Smooth muscle cell (in vitro differentiated cells): ENCODE measurements around the gene ZNF785. TPM values are rescaled to one million over a fixed set of nuclear protein-coding genes. Genes with fewer than 3 reads are reported as not detected.

Experiments
- DNase-seq: peaks from one replicate; lab custom pipeline; 2025; ENCODE audit not compliant: unreplicated experiment; lab: John Stamatoyannopoulos, UW
- H2AFZ ChIP-seq: fragments of 200-600 bp; sonication (generic); 2 replicates; pipeline ENCODE4 v1.6.0; 2016; ENCODE audit warnings: antibody characterized with exemption, low read depth, mild to moderate bottlenecking
- H3F3A ChIP-seq: fragments of 200-600 bp; sonication (generic); 2 replicates; pipeline ENCODE4 v1.6.0; 2017; ENCODE audit warnings: antibody characterized with exemption, low read depth
- H3K27ac ChIP-seq: fragments of 200-600 bp; sonication (generic); 2 replicates; pipeline ENCODE4 v1.5.1; 2016; ENCODE audit warnings: low read depth, mild to moderate bottlenecking
- H3K27me3 ChIP-seq: fragments of 200-600 bp; sonication (generic); 2 replicates; pipeline ENCODE4 v1.6.1; 2016; ENCODE audit warnings: low read depth, mild to moderate bottlenecking
- H3K36me3 ChIP-seq: fragments of 200-600 bp; sonication (generic); 2 replicates; pipeline ENCODE4 v1.5.1; 2016; ENCODE audit warnings: low read depth
- H3K4me1 ChIP-seq: fragments of 200-600 bp; sonication (generic); 2 replicates; pipeline ENCODE4 v1.5.1; 2016; ENCODE audit warnings: low read depth
- H3K4me2 ChIP-seq: fragments of 200-600 bp; sonication (generic); 2 replicates; pipeline ENCODE4 v1.6.0; 2016; ENCODE audit warnings: mild to moderate bottlenecking
- H3K4me3 ChIP-seq: fragments of 200-600 bp; sonication (generic); 2 replicates; pipeline ENCODE4 v1.5.1; 2016; ENCODE audit warnings: mild to moderate bottlenecking
- H3K79me2 ChIP-seq: fragments of 200-600 bp; sonication (generic); 2 replicates; pipeline ENCODE4 v1.6.0; 2016; ENCODE audit warnings: low read depth, mild to moderate bottlenecking
- H3K9ac ChIP-seq: fragments of 200-600 bp; sonication (generic); 2 replicates; pipeline ENCODE4 v1.6.0; 2016; ENCODE audit warnings: low read depth
- H3K9me3 ChIP-seq: fragments of 200-600 bp; sonication (generic); replicated peaks from 2 replicates; pipeline ENCODE4 v1.5.1; 2016; ENCODE audit warnings: low read depth
- H4K20me1 ChIP-seq: fragments of 200-600 bp; sonication (generic); 2 replicates; pipeline ENCODE4 v1.6.0; 2016; ENCODE audit warnings: low read depth
- CTCF ChIP-seq: fragments of 200-600 bp; sonication (generic); IDR thresholded peaks from 2 replicates; pipeline ENCODE4 v1.5.1; 2017; ENCODE audit warnings: borderline replicate concordance, mild to moderate bottlenecking, antibody characterized with exemption; ENCODE audit not compliant: insufficient read depth, poor library complexity, severe bottlenecking
- WGBS: methylation state at CpG from one replicate; pipeline ENCODE4 v1.1.7; 2016; ENCODE audit warnings: low lambda C conversion rate; 5-methylcytosine and 5-hydroxymethylcytosine counted together
- polyA plus RNA-seq: library from polyadenylated mRNA; unstranded; fragments of >200 nt; fragmentation: Nextera tagmentation; extraction: Ambion mirVana; gene quantifications from 2 replicates; pipeline ENCODE4 v1.2.1, GENCODE V29; 2016
- total RNA-seq: library from RNA; depleted of rRNA; stranded (reverse); fragments of >200 nt; gene quantifications from 2 replicates; pipeline ENCODE4 v1.2.3, GENCODE V29; 2014

The ZNF785 gene
- total and polyA plus RNA-seq, 2 experiments from 2014 or later, result 6.8 to 12.9 TPM

GRCh38 chr16:30582611-30583340 lies 2.7 kb downstream of the ZNF785 start:
- TF ChIP-seq CTCF, result no peak
- H3K27me3 ChIP-seq, result no peaks in the 10 kb centered on the region
- no peak overlapping the region for H2AFZ ChIP-seq
- H4K20me1 ChIP-seq, result peaks cover 4% of the 10 kb centered on the region
- no peaks in the 10 kb centered on the region for H3K9me3 ChIP-seq
- 98% methylated on average over 48 of the region's 48 CpGs for WGBS
- no peak overlapping the region for H3K27ac ChIP-seq
- H3F3A ChIP-seq, result no peaks in the 10 kb centered on the region
- H3K4me3 ChIP-seq, result no peak overlapping the region
- no peak overlapping the region for H3K9ac ChIP-seq
- H3K4me1 ChIP-seq, result peaks cover 5% of the 10 kb centered on the region
- H3K4me2 ChIP-seq, result no peak overlapping the region
- no peak for DNase-seq
- no peaks in the 10 kb centered on the region for H3K36me3 ChIP-seq
- peaks cover 24% of the 10 kb centered on the region for H3K79me2 ChIP-seq

DNA sequence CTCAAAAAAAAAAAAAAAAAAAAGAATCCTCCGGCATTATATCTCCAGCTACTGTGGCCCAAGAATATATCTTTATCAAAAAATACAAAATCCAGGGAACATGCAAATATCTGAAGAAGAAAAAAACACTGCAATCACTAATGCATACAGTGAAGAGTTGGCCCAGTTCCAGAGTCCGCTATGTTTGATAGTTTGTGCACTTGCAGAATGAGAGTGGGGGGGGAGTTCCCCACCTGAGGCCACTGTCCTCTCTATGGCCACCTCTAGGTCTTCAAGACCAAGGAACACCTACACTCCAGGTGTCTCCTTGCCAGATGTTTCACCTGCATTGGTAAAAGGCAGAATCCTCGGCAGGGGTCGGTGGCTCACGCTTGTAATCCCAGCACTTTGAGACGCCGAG lies 4.0 kb downstream of the ZNF785 start:
- Histone ChIP-seq H2AFZ (no peak overlapping the region), H4K20me1 (peaks cover 4% of the 10 kb centered on the region), H3K9me3 (no peaks in the 10 kb centered on the region), H3K4me2 (no peak overlapping the region), H3K27me3 (no peaks in the 10 kb centered on the region), H3K79me2 (peaks cover 24% of the 10 kb centered on the region), H3K4me3 (no peak overlapping the region), H3K27ac (no peak overlapping the region), H3K4me1 (peaks cover 5% of the 10 kb centered on the region), H3K36me3 (no peaks in the 10 kb centered on the region), H3F3A (no peaks in the 10 kb centered on the region), H3K9ac (no peak overlapping the region)
- 99% methylated on average over 7 of the region's 7 CpGs for WGBS
- no peak for TF ChIP-seq CTCF
- DNase-seq, result no peak

DNA sequence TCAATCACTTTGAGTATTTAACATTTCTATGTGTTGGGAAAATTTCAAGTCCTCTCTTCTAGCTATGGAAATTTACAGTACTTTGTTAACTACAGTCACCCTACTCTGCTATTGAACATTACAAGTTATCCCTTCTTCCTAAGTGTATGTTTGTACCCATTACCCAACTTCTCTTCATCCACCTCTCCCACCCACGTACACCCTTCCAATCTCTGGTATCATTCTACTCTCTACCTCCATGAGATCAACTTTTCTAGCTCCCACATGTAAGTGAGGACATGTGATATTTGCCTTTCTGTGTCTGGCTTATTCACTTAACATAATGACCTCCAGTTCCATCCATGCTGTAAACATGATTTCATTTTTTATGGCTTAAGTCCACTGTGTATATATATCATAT lies 10.8 kb downstream of the ZNF785 start:
- 85% methylated on average over 1 of the region's 1 CpG for WGBS
- H3K36me3 ChIP-seq, result no peaks in the 10 kb centered on the region
- H3K27me3 ChIP-seq, result no peaks in the 10 kb centered on the region
- TF ChIP-seq CTCF, result no peak
- H3K9me3 ChIP-seq, result no peaks in the 10 kb centered on the region
- no peak overlapping the region for H3K4me3 ChIP-seq
- DNase-seq, result no peak
- H3F3A ChIP-seq, result peaks cover 6% of the 10 kb centered on the region
- no peak overlapping the region for H3K9ac ChIP-seq
- peaks cover 4% of the 10 kb centered on the region for H3K79me2 ChIP-seq
- H2AFZ ChIP-seq, result no peak overlapping the region
- no peak overlapping the region for H3K4me2 ChIP-seq
- H3K27ac ChIP-seq, result no peak overlapping the region
- peaks cover 13% of the 10 kb centered on the region for H3K4me1 ChIP-seq
- H4K20me1 ChIP-seq, result peaks cover 4% of the 10 kb centered on the region
